Measurements from ENCODE around the gene ELN. TPM values are rescaled to one million over a fixed set of nuclear protein-coding genes. Genes with fewer than 3 reads are reported as not detected.

The ELN gene
- total RNA-seq, 2 donors from 2014 or later = not detected

Other genes with a start within 250 kb of the ELN start
- gene CLDN4, start 197.2 kb upstream of the ELN start, total RNA-seq = under 1 TPM; 0.17 to 0.23 TPM
- under 1 TPM; 0.73 to 0.85 TPM for gene METTL27, start 185.7 kb upstream of the ELN start, total RNA-seq
- gene TMEM270, start 167.0 kb upstream of the ELN start, total RNA-seq = not detected
- gene LIMK1, start 55.6 kb downstream of the ELN start, total RNA-seq = 10 to 100 TPM; 11.7 to 13.2 TPM
- 100 to 1,000 TPM; 242 to 255 TPM for gene EIF4H, start 146.2 kb downstream of the ELN start, total RNA-seq
- gene LAT2, start 181.8 kb downstream of the ELN start, total RNA-seq = 1 to 10 TPM; 2.2 to 8.6 TPM
- gene RFC2, start 226.2 kb downstream of the ELN start, total RNA-seq = 10 to 100 TPM in 1 of 2 donors, 1 to 10 TPM in 1; 9.5 to 12.4 TPM

Data from T-helper 17 cell (primary cell).